DLD1 (cell line): ENCODE measurements around the gene TPI1.
"Not testable (repeated sequence)": the region's sequence is repeated elsewhere in the genome, so short reads cannot be mapped to it uniquely, and the experiment has no call there.

Experiments
- in situ Hi-C: cut with HindIII; loops from 2 replicates; pipeline ENCODE4 v1.10.0; 2017; ENCODE audit warnings: low sequenced_read_pairs

Gene TPI1

DNA sequence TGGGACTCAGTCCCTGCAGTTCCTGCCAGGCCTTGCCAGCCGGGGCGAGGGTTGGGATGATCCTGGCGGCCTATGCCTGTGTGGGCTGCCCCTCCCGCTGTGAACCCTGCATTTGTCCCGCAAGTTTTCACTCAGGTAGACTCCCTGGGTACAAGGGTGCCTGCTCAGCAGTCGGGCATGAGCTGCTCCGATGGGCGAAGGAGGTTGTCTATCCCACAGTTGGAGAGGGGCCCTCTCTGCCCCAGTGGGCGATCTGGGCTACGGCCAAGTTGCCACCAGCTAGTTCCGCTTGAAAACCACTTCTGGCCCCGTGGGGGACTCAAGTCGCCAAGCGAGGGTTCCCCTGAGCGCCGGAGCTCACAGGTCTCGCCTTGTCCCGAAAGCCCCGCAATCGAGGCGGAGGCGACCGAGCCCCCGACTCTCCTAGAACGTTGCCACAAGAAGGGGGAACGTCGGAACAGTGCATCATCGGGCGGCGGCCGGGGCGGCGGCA, 365 bp upstream of the TPI1 start:
- in situ Hi-C loops, result no loop called here

DNA sequence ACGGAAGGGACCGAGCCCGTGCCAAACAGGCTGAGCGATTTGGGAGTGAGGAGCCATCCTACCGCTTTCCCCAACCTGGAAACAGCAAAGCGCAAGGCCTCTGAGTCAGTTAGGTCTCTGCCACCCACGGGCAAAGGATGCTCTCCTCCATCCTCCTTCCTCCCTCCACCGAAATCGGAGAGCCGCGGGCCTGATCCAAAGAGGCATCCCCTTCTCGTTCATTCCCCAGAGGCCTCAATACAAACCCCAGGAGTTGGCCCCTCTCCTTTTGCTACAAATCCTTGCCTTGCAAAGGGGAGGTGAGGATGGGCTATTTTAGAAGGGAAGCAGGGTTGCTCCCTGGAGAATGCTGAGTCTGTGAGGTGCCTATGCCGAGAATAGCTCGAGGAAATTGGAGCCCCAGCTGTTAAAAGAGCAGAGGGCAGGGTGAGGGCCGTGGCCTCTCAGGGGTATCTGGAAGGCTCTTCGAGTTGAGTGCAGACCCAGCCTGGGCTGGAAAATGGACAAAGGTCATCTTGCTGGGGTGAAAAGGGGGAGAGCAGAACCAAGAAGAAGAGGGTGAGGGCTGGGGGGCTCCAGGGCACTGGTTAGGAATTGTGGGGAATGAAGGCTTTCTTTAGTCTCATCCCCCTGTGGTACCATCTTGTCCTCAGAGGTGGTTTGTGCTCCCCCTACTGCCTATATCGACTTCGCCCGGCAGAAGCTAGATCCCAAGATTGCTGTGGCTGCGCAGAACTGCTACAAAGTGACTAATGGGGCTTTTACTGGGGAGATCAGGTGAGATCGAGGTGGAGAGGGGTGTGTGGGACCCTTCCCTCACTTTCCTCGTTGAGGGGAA, 1.1 kb downstream of the TPI1 start:
- in situ Hi-C loops, result no loop called here

DNA sequence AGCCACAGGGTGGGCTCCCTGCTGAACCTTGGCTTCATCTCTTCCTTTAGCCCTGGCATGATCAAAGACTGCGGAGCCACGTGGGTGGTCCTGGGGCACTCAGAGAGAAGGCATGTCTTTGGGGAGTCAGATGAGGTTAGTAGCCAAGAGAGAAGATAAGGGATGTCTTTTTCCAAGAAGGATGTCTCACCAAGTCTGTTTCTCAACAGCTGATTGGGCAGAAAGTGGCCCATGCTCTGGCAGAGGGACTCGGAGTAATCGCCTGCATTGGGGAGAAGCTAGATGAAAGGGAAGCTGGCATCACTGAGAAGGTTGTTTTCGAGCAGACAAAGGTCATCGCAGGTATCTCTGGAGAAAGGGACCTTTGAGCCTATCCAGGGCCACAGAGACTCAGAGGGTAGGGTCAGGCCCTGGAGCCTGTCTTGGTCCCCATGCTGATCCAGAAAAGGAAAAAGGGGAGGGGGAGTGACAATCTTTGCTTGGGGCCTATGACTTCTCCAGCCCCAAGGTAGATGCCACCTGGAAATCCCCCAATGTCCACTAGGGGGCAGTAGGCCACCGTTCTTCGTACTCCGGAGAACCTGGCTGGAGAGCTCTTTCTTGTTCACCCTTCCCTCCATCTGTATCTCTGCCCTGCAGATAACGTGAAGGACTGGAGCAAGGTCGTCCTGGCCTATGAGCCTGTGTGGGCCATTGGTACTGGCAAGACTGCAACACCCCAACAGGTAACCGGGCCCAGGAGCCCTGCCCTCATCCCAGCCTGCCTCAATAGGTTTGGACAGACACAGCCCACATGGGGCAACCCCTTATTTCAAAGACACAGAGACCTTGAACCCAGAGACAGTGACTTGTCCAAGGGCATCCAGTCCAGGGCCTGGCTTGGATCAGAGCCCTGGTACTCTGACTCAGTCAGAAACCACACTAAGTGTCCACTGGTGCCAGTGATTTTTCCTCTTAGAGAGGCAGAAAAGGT, 2.0 kb downstream of the TPI1 start:
- in situ Hi-C loops, result no loop called here

DNA sequence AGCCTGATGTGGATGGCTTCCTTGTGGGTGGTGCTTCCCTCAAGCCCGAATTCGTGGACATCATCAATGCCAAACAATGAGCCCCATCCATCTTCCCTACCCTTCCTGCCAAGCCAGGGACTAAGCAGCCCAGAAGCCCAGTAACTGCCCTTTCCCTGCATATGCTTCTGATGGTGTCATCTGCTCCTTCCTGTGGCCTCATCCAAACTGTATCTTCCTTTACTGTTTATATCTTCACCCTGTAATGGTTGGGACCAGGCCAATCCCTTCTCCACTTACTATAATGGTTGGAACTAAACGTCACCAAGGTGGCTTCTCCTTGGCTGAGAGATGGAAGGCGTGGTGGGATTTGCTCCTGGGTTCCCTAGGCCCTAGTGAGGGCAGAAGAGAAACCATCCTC, 3.0 kb downstream of the TPI1 start:
- in situ Hi-C loops, result not testable (repeated sequence)

DNA sequence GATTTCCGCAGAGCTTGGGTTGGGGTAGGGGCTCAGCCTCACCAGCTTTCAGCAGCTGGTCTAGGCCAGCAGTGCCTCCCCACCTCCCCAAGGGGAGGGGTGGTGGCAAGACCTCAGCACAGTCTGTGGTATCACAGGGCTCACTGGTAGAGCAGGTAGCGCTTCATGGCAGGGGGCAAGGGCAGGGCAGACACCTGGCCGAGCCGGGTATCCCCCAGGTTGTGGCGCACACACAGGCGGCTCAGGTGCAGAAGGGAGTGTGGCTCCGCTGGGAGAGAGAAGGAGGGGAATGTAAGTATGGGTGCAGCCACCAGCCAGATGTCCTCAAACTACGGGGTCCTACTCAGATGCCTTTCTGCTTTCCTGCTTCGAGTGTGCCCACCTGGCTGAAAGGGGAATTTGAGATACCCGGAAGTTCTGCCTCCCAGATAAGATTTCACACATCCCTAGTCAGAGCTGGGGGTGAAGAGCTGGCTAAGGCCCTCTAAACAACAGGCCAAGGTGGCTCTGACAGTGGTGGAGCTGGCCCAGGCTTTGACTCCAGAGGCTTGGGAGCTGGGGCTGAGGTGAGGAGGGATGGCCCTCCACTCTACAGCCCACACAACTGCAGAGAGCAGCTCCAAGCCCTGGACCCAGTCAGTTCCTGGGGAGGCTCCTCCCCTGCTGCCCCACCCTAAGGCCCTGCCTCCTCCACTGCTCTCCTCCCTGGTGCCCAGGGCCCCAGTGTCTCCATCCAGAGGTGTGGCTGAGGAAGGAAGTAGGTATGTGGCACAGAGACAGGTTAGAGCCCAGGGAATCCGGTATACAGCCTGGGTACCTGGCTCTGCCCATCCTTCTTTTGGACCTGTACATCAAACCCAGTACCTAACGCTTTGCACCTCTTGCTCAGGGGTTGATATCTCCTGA, 4.0 kb downstream of the TPI1 start:
- in situ Hi-C loops, result no loop called here

DNA sequence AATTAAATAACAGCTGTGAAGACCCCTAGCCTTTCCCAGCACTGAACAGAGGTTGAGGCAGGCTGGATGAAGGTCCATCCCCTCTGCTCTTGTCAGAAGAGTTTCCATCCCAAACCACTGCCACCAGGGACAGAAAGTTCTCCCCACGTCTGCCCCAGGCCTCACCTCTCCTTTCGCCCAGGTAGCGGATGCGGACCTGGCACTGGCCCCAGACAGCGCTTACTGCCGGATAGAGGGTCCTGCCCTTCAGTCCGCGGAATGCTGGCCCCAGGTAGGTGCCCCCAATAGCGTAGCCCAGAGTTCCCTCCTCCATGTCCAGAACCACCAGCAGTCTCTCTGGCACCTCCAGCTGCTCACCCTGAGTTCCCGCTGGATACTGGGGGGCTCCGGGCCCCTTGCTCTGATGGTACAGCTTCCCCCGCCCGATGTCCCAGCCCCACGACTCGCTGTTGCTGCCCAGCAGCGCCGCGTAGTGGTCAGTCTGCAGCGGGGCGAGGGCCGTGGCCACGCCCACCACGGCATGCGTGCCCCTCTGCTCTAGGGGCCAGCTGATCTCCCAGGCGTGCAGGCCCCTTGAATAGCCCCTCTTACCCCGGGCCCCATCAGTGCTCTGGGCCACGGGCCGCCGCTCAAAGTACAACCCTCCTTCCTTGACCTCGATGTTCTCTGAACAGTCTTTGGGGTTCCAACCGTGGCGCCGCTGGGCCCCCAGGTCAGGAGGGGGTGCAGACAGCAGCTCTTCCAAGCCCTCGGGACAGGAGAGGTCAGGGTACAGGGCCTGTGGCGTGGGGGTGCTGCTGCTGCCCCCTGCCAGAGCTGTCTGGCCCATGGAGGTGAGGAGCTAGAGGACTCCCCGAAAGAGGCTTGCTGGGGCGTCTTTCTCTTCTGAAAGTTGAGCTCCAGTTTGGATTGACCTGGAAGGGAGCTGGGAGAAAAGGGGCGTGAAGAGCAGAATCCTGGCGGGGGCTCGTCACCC, 5.0 kb downstream of the TPI1 start:
- in situ Hi-C loops, result no loop called here

DNA sequence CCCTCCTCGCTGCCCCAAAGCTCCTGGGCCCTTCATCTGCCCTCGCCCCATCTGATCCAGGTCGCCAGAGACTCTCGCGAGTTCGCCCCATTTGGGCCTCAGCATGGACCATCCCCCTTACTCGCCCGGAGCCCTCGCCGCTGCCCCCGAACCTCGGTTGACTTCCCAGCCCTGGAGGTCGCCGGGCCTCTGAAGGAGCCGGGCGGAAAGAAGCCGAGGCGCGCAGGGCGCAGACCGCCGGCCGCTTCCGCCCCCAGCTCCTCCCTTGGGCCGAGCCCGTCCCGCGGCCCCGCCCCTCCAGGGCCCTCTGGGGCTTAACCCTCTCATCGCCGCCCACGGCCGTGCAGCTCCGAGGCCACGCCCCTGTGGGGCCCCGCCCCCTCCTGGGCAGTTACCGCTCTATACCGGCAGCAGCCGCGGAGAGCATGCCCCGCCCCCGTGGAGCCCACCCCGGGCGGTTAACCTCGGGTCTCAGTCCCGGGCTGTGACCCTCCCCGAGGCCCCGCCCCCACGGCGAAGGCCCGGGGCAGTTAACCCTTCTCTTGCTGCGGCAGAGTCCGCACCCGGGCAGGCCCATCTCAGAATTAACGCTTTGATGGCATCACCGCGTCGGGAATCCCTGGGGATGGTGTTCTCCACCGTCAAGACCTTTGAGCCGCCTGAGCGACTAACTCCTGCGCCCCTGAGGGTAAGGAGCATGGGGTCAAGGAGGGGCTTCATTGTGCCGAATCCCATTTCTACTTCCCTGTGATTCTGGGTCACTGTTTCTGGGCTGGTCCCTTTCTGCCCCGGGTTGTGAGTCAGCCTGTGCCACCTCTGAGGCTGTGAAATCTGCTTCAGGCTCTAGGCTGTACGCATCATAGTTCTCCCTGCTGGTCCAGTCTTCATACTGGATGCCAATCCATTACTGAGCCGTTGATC, 6.0 kb downstream of the TPI1 start, which contains the start of gene SPSB2:
TSS of gene SPSB2 (minus strand) at position 210 of the 921 bp plus-strand sequence. CDS start 402 bp downstream, outside the sequence.
- in situ Hi-C loops, result no loop called here

DNA sequence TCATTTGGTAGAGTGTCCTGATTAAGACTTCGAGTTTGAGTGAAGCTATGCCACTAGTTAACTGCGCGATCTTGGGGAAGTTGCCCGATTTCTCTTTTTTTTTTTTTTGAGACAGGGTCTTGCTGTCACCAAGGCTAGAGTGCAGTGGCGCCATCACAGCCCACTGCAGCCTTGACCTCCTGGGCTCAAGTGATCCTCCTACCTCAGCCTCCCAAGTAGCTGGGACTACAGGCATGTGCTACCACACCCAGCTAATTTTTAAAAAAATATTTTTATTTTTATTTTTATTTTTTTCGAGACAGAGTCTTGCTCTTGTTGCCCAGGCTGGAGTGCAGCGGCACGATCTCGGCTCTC, 6.7 kb downstream of the TPI1 start:
- in situ Hi-C loops, result not testable (repeated sequence)

DNA sequence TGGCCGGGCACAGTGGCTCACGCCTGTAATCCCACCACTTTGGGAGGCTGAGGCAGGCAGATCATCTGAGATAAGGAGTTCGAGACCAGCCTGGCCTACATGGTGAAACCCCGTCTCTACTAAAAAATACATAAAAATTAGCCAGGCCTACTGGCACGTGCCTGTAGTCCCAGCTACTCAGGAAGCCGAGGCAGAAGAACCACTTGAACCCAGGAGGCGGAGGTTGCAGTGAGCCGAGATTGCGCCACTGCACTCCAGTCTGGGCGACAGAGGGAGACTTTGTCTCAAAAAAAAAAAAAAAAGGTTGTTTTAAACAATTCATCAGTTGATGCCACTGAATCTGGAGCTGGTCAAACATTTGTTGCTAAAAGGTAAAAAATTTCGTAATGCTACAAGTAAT, 12.5 kb downstream of the TPI1 start:
- in situ Hi-C loops, result not testable (repeated sequence)

DNA sequence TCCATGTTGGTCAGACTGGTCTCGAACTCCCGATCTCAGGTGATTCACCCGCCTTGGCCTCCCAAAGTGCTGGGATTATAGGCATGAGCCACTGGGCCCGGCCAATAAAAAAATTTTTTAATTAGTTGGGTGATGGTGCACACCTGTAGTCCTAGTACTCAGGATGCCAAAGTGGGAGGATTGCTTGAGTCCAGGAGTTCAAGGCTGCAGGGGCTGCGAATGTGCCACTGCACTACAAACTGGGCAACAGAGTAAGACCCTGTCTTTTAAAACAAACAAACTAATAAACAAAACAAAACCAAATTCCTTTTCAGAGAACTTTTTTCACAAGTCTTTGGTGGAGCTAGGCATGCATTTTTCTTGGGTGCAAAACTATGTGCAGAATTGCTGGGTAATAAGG, 15.9 kb downstream of the TPI1 start:
- in situ Hi-C loops, result no loop called here

DNA sequence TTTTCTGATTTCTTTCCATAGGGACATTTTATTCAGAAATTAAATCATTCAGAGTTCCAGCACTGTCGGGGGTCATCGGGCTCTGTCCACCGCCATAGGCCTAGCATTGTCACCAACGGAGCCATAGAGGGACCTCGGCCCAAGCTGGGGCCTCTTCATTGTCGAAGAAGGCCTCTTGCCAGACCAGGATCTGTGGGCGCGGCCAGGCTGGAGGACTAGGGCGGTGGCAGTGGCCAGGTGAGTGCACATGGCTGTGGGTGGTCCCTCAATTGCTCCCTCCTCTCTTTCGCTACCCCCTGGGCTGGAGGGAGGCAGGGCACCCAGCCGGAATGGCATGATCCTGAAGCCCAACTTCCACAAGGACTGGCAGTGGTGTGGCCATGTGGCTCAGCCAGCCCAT, 16.4 kb downstream of the TPI1 start:
- in situ Hi-C loops, result no loop called here

DNA sequence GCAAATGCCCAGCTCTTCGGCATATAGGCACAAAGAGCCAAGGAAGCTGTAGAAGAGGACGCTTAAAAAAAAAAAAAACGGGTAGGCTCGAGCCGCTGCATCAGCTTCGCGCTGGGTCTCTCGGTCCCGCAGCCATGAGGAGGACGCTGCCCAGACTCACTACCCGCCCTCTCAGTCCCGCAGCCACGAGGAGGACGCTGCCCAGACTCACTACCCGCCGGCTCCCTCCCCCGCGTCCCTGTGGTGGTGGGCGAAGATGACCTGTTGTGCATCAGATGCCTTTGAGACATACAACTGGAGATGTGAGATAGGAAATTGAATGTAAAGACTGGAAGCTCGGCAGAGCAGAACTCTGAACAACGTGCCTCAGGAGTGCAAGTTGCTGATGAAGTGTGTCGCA, 17.2 kb downstream of the TPI1 start:
- in situ Hi-C loops, result no loop called here

DNA sequence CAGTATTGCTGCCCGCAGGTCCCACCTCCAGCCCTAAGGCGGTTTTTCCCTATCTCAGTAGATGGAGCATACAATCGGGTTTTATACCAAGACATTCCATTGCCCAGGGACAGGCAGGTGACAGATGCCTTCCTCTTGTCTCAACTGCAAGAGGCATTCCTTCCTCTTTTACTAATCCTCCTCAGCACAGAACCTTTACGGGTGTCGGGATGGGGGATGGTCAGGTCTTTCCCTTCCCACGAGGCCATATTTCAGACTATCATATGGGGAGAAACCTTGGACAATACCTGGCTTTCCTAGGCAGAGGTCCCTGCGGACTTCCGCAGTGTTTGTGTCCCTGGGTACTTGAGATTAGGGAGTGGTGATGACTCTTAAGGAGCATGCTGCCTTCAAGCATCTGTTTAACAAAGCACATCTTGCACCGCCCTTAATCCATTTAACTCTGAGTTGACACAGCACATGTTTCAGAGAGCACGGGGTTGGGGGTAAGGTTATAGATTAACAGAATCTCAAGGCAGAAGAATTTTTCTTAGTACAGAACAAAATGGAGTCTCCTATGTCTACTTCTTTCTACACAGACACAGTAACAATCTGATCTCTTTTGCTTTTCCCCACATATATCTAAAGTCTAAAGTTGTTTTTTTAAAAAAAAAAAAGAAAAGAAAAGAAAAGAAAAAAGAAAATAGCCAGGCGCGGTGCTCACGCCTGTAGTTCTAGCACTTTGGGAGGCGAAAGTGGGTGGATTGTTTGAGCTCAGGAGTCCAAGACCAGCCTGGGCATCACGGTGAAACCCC, 19.1 kb downstream of the TPI1 start:
- in situ Hi-C loops, result not testable (repeated sequence)

DNA sequence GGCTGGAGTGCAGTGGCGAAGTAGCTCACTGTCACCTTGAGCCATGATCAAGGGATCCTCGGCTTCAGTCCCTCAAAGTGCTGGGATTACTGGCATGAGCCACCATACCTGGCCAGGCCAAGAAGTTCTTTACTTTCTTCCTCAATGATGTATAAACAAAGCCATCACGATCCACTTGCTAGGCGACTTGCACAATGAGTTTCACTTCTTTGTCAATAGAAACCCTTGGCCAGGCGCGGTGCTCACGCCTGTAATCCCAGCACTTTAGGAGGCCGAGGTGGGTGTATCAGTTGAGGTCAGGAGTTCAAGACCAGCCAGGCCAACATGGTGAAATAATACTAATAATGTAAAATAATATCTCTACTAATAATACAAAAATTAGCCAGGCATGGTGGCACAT, 20.1 kb downstream of the TPI1 start:
- in situ Hi-C loops, result no loop called here

DNA sequence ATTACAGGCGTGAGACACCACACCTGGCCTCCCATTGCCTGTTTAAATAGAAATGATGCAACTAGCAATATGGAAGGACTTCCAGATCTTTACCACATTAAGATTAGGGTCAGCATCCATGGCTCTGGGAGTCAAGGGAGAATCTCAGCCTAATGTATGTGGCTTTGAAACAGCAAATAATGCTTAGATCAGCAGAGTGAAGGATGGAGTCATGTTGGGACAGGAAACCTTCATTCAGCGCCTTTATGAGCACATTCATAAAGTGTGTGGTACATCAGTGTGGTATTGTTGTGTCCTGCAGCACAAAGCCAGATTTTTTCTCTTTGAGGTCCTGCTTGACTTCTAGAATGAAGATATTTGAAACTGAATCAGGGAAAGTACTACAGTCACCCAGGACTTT, 21.0 kb downstream of the TPI1 start:
- in situ Hi-C loops, result no loop called here

DNA sequence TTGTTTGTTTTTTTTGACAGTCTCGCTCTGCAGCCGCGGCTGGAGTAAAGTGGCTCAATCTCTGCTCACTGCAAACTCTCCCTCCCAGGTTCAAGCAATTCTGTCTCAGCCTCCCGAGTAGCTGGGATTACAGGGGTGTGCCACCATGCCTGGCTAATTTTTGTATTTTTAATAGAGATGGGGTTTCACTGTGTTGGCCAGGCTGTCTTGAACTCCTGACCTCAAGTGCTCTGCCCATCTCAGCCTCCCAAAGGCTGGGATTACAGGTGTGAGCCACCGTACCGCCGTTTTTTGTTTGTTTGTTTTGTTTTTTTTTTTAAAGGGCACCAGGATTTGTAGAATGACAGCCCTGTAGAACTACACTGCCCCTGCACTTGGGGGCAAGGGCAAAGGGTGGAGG, 21.5 kb downstream of the TPI1 start:
- in situ Hi-C loops, result not testable (repeated sequence)

DNA sequence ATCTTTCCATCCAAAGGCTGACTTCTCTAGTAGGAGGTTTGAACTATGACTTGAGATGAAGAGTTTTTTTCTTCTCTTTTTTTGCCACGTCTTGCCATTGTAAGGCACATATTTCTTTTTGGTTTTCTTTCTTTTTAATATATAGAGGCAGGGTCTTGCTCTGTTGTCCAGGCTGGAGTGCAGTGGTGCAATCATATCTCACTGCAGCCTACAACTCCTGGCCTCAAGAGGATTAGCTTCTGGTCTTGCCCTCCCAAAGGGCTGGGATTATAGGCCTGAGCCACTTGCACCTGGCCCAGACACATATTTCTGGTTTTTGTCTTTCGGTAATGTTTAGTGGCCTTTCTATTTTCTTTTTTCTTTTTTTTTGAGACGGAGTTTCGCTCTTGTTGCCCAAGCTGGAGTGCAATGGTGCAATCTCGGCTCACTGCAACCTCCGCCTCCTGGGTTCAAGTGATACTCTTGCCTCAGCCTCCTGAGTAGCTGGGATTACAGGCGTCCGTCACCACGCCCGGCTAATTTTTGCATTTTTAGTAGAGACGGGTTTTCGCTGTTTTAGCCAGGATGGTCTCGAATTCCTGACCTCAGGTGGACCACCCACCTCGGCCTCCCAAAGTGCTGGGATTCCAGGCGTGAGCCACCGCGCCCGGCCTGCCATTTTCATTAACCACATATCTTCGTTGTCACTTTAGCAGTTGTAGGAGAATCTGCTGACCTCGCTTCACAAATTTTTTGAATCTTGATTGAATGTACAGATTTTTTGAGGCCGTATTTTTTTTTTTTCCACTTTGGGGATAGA, 22.6 kb downstream of the TPI1 start:
- in situ Hi-C loops, result not testable (repeated sequence)
